Ectodermal cell (in vitro differentiated cells): ENCODE data around the gene GUK1.
"Not testable (repeated sequence)": the region's sequence is repeated elsewhere in the genome, so short reads cannot be mapped to it uniquely, and the experiment has no call there.

Source experiments
- H3K27ac ChIP-seq: 2 replicates; pipeline ENCODE4 v1.7.0; 2013; ENCODE audit warnings: mild to moderate bottlenecking, low read depth, low read length; ENCODE audit not compliant: insufficient read depth, poor library complexity, severe bottlenecking
- H3K27me3 ChIP-seq: 2 replicates; pipeline ENCODE4 v1.7.0; 2013; ENCODE audit warnings: mild to moderate bottlenecking, low read length; ENCODE audit not compliant: insufficient read depth, control insufficient read depth, poor library complexity, severe bottlenecking
- H3K36me3 ChIP-seq: one replicate; pipeline ENCODE4 v1.7.0; 2013; ENCODE audit warnings: low read length; ENCODE audit not compliant: control insufficient read depth, insufficient read depth
- H3K4me1 ChIP-seq: one replicate; pipeline ENCODE4 v1.7.0; 2013; ENCODE audit warnings: low read length; ENCODE audit not compliant: control insufficient read depth, insufficient read depth
- H3K4me3 ChIP-seq: 2 replicates; pipeline ENCODE4 v1.7.0; 2013; ENCODE audit warnings: low read depth, low read length, control low read depth; ENCODE audit not compliant: insufficient read depth
- H3K9me3 ChIP-seq: 2 replicates; pipeline ENCODE4 v1.7.0; 2013; ENCODE audit warnings: mild to moderate bottlenecking, low read length, moderate library complexity; ENCODE audit not compliant: control insufficient read depth
- WGBS, 2 experiments: methylation state at CpG; one replicate each; pipeline ENCODE4 v1.1.7; 2013; ENCODE audit warnings: missing lambda C conversion rate in 2 of 2; 5-methylcytosine and 5-hydroxymethylcytosine counted together

GUK1 gene

GRCh38 chr1:228170666-228171065 is 30.6 kb downstream of the GUK1 start:
- WGBS, 2 experiments: 88% methylated on average over 7 of the region's 7 CpGs

GRCh38 chr1:228171221-228171891 is 31.3 kb downstream of the GUK1 start:
- 82 to 83% methylated on average over 10 of the region's 10 CpGs for WGBS, 2 experiments
- no peak overlapping the region for H3K4me3 ChIP-seq
- H3K27ac ChIP-seq: no peak overlapping the region

More at GRCh38 chr1:228170666-228171065, 30.6 kb downstream of the GUK1 start:
- H3K4me1 ChIP-seq: no peaks in the 10 kb centered on the region
- H3K36me3 ChIP-seq: no peaks in the 10 kb centered on the region
- no peaks in the 10 kb centered on the region for H3K9me3 ChIP-seq
- no peak overlapping the region for H3K27ac ChIP-seq
- no peaks in the 10 kb centered on the region for H3K27me3 ChIP-seq
- H3K4me3 ChIP-seq: no peak overlapping the region

DNA sequence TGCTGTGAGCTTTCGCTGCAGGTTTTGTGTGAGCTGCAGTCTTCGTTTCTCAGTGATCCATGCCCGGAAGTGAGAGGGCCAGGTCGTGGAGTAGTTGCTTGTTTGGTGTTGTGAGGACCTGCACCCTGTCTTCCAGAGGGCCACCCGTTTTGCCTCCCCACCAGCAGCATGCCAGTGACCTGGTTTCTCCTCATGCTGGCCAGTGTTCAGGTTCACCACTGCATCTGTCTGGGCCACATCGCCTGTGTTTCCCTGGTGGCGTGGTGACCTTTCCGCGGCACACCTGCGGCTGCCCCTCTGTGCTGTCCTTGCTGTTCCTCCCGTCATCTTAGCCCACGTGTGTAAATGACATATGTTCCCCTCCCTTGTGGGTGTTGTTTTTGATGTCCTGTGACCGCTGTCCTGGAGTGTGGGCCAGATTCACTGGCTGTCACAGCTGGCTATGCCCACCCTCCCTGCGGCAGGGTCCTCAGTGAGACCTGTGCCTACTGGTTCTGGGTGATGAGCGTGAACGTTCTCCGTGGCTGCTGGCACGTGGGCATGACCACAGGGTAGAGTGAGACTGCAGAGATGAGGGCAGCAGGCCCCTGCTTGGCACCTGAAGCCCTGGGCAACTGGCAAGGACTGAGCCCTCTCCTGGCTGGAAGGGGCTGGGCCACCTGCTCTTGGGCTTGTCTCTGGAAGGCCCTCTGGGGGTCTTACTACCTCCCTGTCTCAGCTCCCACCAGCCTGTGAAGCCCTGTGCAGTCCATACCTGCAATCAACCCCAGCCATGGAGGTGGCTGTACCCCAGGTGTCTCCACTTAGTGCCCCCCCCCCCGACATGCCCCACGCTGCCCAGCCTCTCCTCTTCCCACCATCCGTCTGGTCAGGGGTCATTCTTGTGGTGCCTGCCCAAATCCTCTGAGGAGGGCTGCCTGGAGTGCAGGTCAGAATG is 32.8 kb downstream of the GUK1 start:
- no peak overlapping the region for H3K27ac ChIP-seq
- H3K9me3 ChIP-seq: no peaks in the 10 kb centered on the region
- 92 to 93% methylated on average over 20 to 21 of the region's 21 CpGs for WGBS, 2 experiments
- H3K4me3 ChIP-seq: no peak overlapping the region
- no peaks in the 10 kb centered on the region for H3K27me3 ChIP-seq
- no peaks in the 10 kb centered on the region for H3K36me3 ChIP-seq
- H3K4me1 ChIP-seq: no peaks in the 10 kb centered on the region

More at GRCh38 chr1:228171221-228171891, 31.3 kb downstream of the GUK1 start:
- Histone ChIP-seq H3K4me1 (no peaks in the 10 kb centered on the region), H3K27me3 (no peaks in the 10 kb centered on the region), H3K9me3 (no peaks in the 10 kb centered on the region), H3K36me3 (no peaks in the 10 kb centered on the region)

DNA sequence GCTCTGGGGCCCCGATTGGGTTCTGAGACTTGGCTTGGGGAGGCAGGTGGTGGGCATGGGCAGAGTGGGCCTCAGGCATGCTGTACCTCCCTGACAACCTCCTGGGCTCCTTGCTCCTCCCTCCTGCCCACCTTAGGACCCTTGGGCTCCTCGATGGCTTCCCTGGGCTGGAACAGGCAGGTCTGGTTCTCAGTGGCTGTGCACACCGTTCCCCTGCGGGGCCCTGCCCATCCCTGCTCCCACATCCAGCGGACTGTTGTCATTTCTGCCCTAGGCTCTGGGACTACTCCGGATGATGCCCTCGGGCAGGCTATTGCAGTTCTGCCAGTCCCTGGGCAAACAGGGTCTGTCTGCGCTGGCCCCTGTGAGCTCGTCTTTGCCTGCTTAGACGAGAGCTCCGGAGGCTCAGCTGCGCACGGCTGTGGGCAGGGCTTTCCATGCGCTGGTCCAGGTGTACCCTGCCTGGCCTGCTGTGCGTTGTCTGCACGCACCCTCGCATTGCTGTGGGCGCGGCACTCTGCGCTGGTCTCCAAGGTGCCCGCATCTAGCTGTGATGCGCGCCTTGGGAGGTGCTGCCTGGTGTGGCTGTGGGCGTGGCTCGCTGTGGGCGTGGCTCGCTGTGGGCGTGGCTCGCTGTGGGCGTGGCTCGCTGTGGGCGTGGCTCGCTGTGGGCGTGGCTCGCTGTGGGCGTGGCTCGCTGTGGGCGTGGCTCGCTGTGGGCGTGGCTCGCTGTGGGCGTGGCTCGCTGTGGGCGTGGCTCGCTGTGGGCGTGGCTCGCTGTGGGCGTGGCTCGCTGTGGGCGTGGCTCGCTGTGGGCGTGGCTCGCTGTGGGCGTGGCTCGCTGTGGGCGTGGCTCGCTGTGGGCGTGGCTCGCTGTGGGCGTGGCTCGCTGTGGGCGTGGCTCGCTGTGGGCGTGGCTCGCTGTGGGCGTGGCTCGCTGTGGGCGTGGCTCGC is 33.7 kb downstream of the GUK1 start:
- not testable (repeated sequence) for H3K4me3 ChIP-seq, H3K27ac ChIP-seq, H3K36me3 ChIP-seq, H3K27me3 ChIP-seq, H3K9me3 ChIP-seq, H3K4me1 ChIP-seq
- WGBS, 2 experiments: 68 to 73% methylated on average over 36 to 37 of the region's 69 CpGs

DNA sequence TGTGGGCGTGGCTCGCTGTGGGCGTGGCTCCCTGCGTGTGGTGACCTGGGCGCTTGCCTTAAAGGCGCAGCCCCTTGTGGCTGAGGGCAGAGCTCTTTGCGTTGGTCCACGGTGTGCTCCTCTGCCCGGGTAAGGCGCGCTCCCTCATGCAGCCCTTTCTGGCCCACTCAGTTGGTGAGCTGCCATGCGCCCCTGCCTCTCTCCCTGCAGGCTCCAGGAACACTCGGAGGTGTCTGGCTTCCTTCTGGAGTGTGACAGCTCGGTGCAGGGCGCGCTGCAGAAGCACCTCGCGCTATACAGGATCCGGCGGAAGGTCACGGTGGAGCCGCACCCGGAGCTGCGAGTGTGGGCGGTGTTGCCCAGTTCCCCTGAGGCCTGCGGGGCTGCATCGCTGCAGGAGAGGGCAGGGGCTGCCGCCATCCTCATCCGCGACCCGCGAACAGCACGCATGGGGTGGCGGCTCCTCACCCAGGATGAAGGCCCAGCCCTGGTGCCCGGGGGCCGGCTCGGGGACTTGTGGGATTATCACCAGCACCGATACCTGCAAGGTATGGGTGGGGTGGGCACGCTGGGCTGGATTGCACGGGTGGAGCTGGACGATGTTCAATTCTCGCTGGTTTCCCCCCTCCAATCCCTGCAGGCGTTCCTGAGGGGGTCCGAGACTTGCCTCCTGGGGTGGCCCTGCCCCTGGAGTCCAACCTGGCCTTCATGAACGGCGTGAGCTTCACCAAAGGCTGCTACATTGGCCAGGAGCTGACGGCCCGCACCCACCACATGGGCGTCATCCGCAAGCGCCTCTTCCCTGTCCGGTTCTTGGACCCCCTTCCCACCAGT is 34.6 kb downstream of the GUK1 start:
- 89 to 90% methylated on average over 52 of the region's 52 CpGs for WGBS, 2 experiments
- H3K27me3 ChIP-seq: no peaks in the 10 kb centered on the region
- H3K27ac ChIP-seq: no peak overlapping the region
- H3K4me1 ChIP-seq: no peaks in the 10 kb centered on the region
- H3K4me3 ChIP-seq: no peak overlapping the region
- no peaks in the 10 kb centered on the region for H3K9me3 ChIP-seq
- H3K36me3 ChIP-seq: no peaks in the 10 kb centered on the region

DNA sequence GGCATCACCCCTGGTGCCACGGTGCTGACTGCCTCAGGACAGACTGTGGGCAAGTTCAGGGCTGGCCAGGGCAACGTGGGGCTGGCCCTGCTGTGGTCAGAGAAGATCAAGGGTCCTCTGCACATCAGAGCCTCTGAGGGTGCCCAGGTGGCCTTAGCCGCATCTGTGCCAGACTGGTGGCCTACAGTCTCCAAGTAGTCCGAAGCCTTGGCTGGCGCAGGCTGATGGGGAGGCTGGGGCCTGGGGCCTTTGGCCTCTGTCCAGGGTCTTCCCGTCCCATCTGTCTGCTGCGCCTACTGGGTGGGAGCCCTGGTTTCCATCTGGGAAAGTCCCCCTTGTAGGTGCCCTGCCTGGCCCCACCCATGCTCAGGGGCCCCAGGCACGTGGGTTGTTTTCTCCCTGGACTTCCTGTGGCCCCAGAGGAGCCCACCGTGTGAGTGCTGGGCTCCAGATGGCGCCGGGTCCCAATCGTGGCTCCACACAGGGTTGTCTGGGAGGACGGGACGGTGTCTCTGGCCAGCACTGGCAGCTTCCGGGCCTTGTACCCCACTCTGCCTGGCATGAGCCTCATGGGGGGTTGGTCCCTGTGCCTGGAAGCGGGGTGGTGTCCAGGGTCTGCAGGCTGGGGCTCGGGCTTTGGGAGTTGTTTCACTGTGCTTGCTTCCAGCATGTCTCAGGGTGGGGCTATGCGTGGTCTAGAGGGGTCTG is 35.4 kb downstream of the GUK1 start:
- no peaks in the 10 kb centered on the region for H3K4me1 ChIP-seq
- WGBS, 2 experiments: 94 to 95% methylated on average over 18 of the region's 18 CpGs
- H3K36me3 ChIP-seq: no peaks in the 10 kb centered on the region

GRCh38 chr1:228176024-228176395 is 35.9 kb downstream of the GUK1 start:
- WGBS, 2 experiments: 93 to 96% methylated on average over 4 of the region's 4 CpGs
- H3K4me1 ChIP-seq: no peaks in the 10 kb centered on the region
- H3K9me3 ChIP-seq: no peaks in the 10 kb centered on the region
- H3K27me3 ChIP-seq: no peaks in the 10 kb centered on the region
- H3K27ac ChIP-seq: no peak overlapping the region
- H3K36me3 ChIP-seq: no peaks in the 10 kb centered on the region
- H3K4me3 ChIP-seq: no peak overlapping the region

More for the DNA sequence above, 35.4 kb downstream of the GUK1 start:
- Histone ChIP-seq H3K27me3 (no peaks in the 10 kb centered on the region), H3K4me3 (no peak overlapping the region), H3K27ac (no peak overlapping the region), H3K9me3 (no peaks in the 10 kb centered on the region)

GRCh38 chr1:228176461-228177182 is 36.5 kb downstream of the GUK1 start:
- Histone ChIP-seq H3K36me3 (no peaks in the 10 kb centered on the region), H3K27me3 (no peaks in the 10 kb centered on the region), H3K27ac (no peak overlapping the region), H3K9me3 (no peaks in the 10 kb centered on the region), H3K4me1 (no peaks in the 10 kb centered on the region), H3K4me3 (no peak overlapping the region)
- 94 to 95% methylated on average over 19 of the region's 19 CpGs for WGBS, 2 experiments
